Sigmoid colon (tissue), 7 donors: Measurements from ENCODE around the gene ACTN4. TPM values are rescaled to one million over a fixed set of nuclear protein-coding genes. Genes with fewer than 3 reads are reported as not detected.
"Not testable (repeated sequence)": the region's sequence is repeated elsewhere in the genome, so short reads cannot be mapped to it uniquely, and the experiment has no call there.

Experiments
- DNase-seq: peaks from one replicate; pipeline ENCODE4 v3.0.0-alpha.2; 2019
- H3K27ac ChIP-seq, 4 donors: fragments of 200-600 bp; sonication (generic); one replicate each; pipeline ENCODE4 v1.5.1; 2016 to 2019; ENCODE audit warnings: mild to moderate bottlenecking in 1 of 4
- H3K27me3 ChIP-seq, 3 donors: fragments of 200-600 bp; sonication (generic); one replicate each; pipeline ENCODE4 v1.5.1; 2019; ENCODE audit warnings: mild to moderate bottlenecking in 1 of 3
- H3K36me3 ChIP-seq, 4 donors: fragments of 200-600 bp; sonication (generic); one replicate each; pipeline ENCODE4 v1.5.1; 2016 to 2019
- H3K4me1 ChIP-seq, 4 donors: fragments of 200-600 bp; sonication (generic); one replicate each; pipeline ENCODE4 v1.5.1; 2017 to 2019
- H3K4me3 ChIP-seq, 4 donors: fragments of 200-600 bp; sonication (generic); one replicate each; pipeline ENCODE4 v1.5.1; 2017 to 2019; ENCODE audit warnings: mild to moderate bottlenecking in 2 of 4, moderate library complexity in 1 of 4
- H3K9me3 ChIP-seq, 4 donors: fragments of 200-600 bp in 3 of 4; sonication (generic) in 3 of 4; one replicate each; pipeline versions ENCODE4 v1.5.1 to v1.6.1; 2013 to 2019
- EP300 ChIP-seq, 4 donors: sonication (generic); formaldehyde crosslinking; IDR thresholded peaks; one replicate each; pipeline ENCODE4 v1.6.1; 2017; ENCODE audit warnings: antibody characterized with exemption in 4 of 4
- POLR2A ChIP-seq, 2 donors: fragments of 450-650 bp; IDR thresholded peaks; one replicate each; pipeline ENCODE4 v1.6.1; 2016; ENCODE audit warnings: antibody characterized with exemption in 2 of 2, mild to moderate bottlenecking in 2 of 2, moderate library complexity in 2 of 2
- POLR2AphosphoS5 ChIP-seq, 4 donors: sonication (generic); formaldehyde crosslinking; IDR thresholded peaks; one replicate each; pipeline ENCODE4 v1.6.1; 2017; ENCODE audit warnings: antibody characterized with exemption in 4 of 4
- WGBS, 2 donors: extraction: QIAGEN DNeasy Blood & Tissue Kit; methylation state at CpG; one replicate each; pipeline ENCODE4 v1.1.7; 2013; 5-methylcytosine and 5-hydroxymethylcytosine counted together
- intact Hi-C: fragments of 100-400 bp; cut with DNase I; formaldehyde crosslinking; loops from one replicate; pipeline ENCODE4 v1.15.1; 2023
- polyA plus RNA-seq, 3 donors: library from polyadenylated mRNA; stranded (reverse); fragments of 200-250 nt; gene quantifications; one replicate each; pipeline ENCODE4 v1.2.3, GENCODE V29; 2013
- total RNA-seq, 4 donors: library from RNA; depleted of rRNA; stranded (reverse); fragments of >200 nt; gene quantifications; one replicate each; pipeline ENCODE4 v1.1.0, GENCODE V29; 2016
- TF ChIP-seq, protein P1 (sequence below), 4 experiments: fragments of 450-650 bp in 3 of 4; fragments of 200-600 bp in 1 of 4; IDR thresholded peaks; one replicate each; pipeline ENCODE4 v1.5.1; 2016 to 2019; ENCODE audit warnings: antibody characterized with exemption in 4 of 4, mild to moderate bottlenecking in 3 of 4, moderate library complexity in 2 of 4
- donor health status: healthy with polysubstance abuse.
- donor health status: Bipolar disorder and iron deficiency.
- donor health status: healthy.

The ACTN4 gene
- total and polyA plus RNA-seq, 7 donors: 122 to 456 (median 176) TPM

DNA sequence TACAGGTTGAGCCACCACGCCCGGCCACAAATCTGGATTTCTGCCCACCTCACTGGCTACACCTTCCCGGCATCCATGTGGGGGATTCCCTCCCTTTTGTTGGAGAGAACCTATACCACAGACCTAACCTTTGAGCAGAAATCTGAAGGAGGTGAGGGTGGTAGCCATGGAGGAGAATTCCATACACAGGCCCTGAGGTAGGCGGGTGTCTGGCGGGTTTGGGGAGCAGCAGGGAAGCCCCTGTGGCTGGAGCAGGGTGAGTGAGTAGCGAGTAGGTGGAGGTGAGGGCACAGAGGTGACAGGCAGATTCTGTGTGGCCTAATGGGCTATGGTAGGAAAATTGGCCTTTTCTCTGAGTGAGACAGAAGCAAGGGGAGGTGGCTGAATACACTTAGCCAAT lies 17.9 kb upstream of the ACTN4 start:
- TF ChIP-seq, protein P1, sequence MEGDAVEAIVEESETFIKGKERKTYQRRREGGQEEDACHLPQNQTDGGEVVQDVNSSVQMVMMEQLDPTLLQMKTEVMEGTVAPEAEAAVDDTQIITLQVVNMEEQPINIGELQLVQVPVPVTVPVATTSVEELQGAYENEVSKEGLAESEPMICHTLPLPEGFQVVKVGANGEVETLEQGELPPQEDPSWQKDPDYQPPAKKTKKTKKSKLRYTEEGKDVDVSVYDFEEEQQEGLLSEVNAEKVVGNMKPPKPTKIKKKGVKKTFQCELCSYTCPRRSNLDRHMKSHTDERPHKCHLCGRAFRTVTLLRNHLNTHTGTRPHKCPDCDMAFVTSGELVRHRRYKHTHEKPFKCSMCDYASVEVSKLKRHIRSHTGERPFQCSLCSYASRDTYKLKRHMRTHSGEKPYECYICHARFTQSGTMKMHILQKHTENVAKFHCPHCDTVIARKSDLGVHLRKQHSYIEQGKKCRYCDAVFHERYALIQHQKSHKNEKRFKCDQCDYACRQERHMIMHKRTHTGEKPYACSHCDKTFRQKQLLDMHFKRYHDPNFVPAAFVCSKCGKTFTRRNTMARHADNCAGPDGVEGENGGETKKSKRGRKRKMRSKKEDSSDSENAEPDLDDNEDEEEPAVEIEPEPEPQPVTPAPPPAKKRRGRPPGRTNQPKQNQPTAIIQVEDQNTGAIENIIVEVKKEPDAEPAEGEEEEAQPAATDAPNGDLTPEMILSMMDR (IDR thresholded peaks at IDR 0.05): no peak
- TF ChIP-seq POLR2A (IDR thresholded peaks at IDR 0.05) (no peak), POLR2AphosphoS5 (IDR thresholded peaks at IDR 0.05) (no peak), EP300 (IDR thresholded peaks at IDR 0.05) (no peak)
- Histone ChIP-seq H3K4me1 (no peaks in the 10 kb centered on the region), H3K36me3 (peaks cover 44 to 90% (median 68%) of the 10 kb centered on the region in 4 donors), H3K27ac (no peak overlapping the region), H3K9me3 (no peaks in the 10 kb centered on the region), H3K27me3 (no peaks in the 10 kb centered on the region), H3K4me3 (no peak overlapping the region)
- 88 to 94% methylated on average over 6 of the region's 6 CpGs for WGBS, 2 donors
- intact Hi-C loops: no loop called here
- no peak for DNase-seq

GRCh38 chr19:38631301-38631700 lies 16.1 kb upstream of the ACTN4 start:
- intact Hi-C loops, H3K4me3 ChIP-seq, H3K27ac ChIP-seq, H3K27me3 ChIP-seq, H3K4me1 ChIP-seq, DNase-seq, H3K9me3 ChIP-seq: not testable (repeated sequence)
- peaks cover 28 to 88% (median 62%) of the 10 kb centered on the region in 4 donors for H3K36me3 ChIP-seq
- 80 to 81% methylated on average over 11 of the region's 11 CpGs for WGBS, 2 donors

GRCh38 chr19:38631811-38632475 lies 15.5 kb upstream of the ACTN4 start:
- DNase-seq, H3K4me1 ChIP-seq, H3K4me3 ChIP-seq, H3K27me3 ChIP-seq, intact Hi-C loops, H3K9me3 ChIP-seq, H3K27ac ChIP-seq: not testable (repeated sequence)
- peaks cover 24 to 85% (median 56%) of the 10 kb centered on the region in 4 donors for H3K36me3 ChIP-seq
- 63 to 80% methylated on average over 7 of the region's 7 CpGs for WGBS, 2 donors

- no peak for DNase-seq
- Histone ChIP-seq H3K9me3 (no peaks in the 10 kb centered on the region), H3K27me3 (no peaks in the 10 kb centered on the region), H3K4me3 (no peak overlapping the region), H3K27ac (no peak overlapping the region), H3K4me1 (peaks cover 0 to 6% (median 0%) of the 10 kb centered on the region in 4 donors), H3K36me3 (peaks cover 23 to 84% (median 49%) of the 10 kb centered on the region in 4 donors)
- TF ChIP-seq POLR2A (IDR thresholded peaks at IDR 0.05) (no peak), EP300 (IDR thresholded peaks at IDR 0.05) (no peak), POLR2AphosphoS5 (IDR thresholded peaks at IDR 0.05) (no peak)
- TF ChIP-seq, protein P1 (IDR thresholded peaks at IDR 0.05): no peak
- WGBS, 2 donors: 92 to 93% methylated on average over 16 of the region's 16 CpGs
- intact Hi-C loops: no loop called here
Observed at GRCh38 chr19:38632476-38633213, 14.8 kb upstream of the ACTN4 start.

DNA sequence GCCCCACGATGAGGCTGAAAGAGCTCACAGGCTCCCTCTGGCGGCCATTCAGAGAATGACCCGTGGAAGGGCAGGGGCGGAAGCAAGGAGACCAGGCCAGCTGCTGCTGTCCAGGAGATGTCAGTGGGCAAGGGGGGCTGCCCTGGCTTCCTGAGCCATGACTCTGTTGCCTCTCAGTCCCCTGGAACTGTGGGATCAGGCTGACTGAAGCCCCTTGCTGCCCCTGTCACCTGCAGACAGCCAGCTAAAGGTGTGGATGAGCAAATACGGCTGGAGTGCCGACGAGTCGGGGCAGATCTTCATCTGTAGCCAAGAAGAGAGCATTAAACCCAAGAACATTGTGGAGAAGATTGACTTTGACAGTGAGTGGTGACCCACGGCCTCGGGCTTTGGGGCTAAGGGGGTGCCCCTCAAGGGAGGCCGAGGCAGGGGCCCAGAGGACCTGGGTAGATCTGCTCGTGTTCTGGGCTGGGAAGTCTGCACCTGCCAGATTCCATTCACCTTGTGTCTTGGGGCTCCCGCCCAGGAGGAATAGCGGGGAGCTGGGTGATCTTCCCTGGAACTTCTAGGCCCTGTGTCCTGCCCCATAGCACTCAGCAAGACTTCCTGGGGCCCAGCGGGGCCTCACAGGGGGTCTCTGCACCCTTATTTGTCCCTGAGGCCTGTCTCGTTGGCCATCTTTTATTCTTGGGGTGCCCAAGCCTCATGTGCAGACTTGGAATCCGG lies 12.5 kb upstream of the ACTN4 start:
- 69 to 71% methylated on average over 17 of the region's 17 CpGs for WGBS, 2 donors
- Histone ChIP-seq H3K4me3 (no peak overlapping the region), H3K4me1 (peaks cover 0 to 6% (median 0%) of the 10 kb centered on the region in 4 donors), H3K27me3 (no peaks in the 10 kb centered on the region), H3K36me3 (peaks cover 11 to 73% (median 28%) of the 10 kb centered on the region in 4 donors), H3K9me3 (no peaks in the 10 kb centered on the region), H3K27ac (peak overlapping the region; percentile 2 to 59 (median 54))
- DNase-seq: peak; percentile 84
- TF ChIP-seq, protein P1 (IDR thresholded peaks at IDR 0.05): peak; percentile 87 to 95 (median 90)
- TF ChIP-seq POLR2AphosphoS5 (IDR thresholded peaks at IDR 0.05) (peak in 1 of 4 donors; percentile 22), EP300 (IDR thresholded peaks at IDR 0.05) (no peak)
- intact Hi-C loops: loop anchor here (1.0 kb wide), 1 partner anchor 232 kb away; the partner anchor contains the start of gene FAM98C
